Activated CD4-positive, alpha-beta T cell treated with anti-CD3 and anti-CD28 coated beads for 1 hour (primary cell): ENCODE measurements around the gene ATN1.

ENCODE experiments used
- DNase-seq: peaks from one replicate; pipeline ENCODE4 v3.0.0-alpha.2; 2020

The ATN1 gene

GRCh38 chr12:6957741-6958608, 30.2 kb downstream of the ATN1 start:
- DNase-seq: no peak

GRCh38 chr12:6958609-6959057, 30.9 kb downstream of the ATN1 start:
- DNase-seq: no peak

- DNase-seq: peak; percentile 60
These were observed 31.5 kb downstream of the ATN1 start for GRCh38 chr12:6959058-6959804.

- DNase-seq: no peak
These were observed 32.2 kb downstream of the ATN1 start for GRCh38 chr12:6959805-6960592.

- no peak for DNase-seq
These were observed 33.0 kb downstream of the ATN1 start for GRCh38 chr12:6960593-6961277.

- peak; percentile 91 for DNase-seq
These were observed 33.5 kb downstream of the ATN1 start for GRCh38 chr12:6961278-6961694.

- DNase-seq: no peak
These were observed 34.0 kb downstream of the ATN1 start for GRCh38 chr12:6961695-6962284.

GRCh38 chr12:6962285-6963015, 34.7 kb downstream of the ATN1 start:
- no peak for DNase-seq

GRCh38 chr12:6963016-6963731, 35.4 kb downstream of the ATN1 start:
- no peak for DNase-seq

GRCh38 chr12:6963791-6964413, 36.1 kb downstream of the ATN1 start:
- DNase-seq: no peak

GRCh38 chr12:6964605-6965025, 36.9 kb downstream of the ATN1 start:
- no peak for DNase-seq

- DNase-seq: peak; percentile 84
These were observed 37.4 kb downstream of the ATN1 start for GRCh38 chr12:6965026-6965661.

GRCh38 chr12:6965714-6966113, 38.0 kb downstream of the ATN1 start:
- no peak for DNase-seq

- DNase-seq: no peak
These were observed 38.6 kb downstream of the ATN1 start for GRCh38 chr12:6966351-6966750.

- DNase-seq: no peak
These were observed 39.9 kb downstream of the ATN1 start for GRCh38 chr12:6967651-6968100.

- no peak for DNase-seq
These were observed 40.7 kb downstream of the ATN1 start for GRCh38 chr12:6968426-6968825.

GRCh38 chr12:6970096-6970527, 42.4 kb downstream of the ATN1 start:
- no peak for DNase-seq

- no peak for DNase-seq
These were observed 46.4 kb downstream of the ATN1 start for GRCh38 chr12:6974180-6974579.

GRCh38 chr12:6975297-6976032, 47.7 kb downstream of the ATN1 start:
- no peak for DNase-seq
